ENCODE results near the gene CNOT1.

Gene CNOT1

GRCh38 chr16:58537124-58537906 is 92.3 kb downstream of the CNOT1 start:
- H3K9me3 Mint-ChIP-seq, result no peaks in the 10 kb centered on the region
- no peaks in the 10 kb centered on the region for H3K27me3 Mint-ChIP-seq (ENCODE audit: low read depth)
- H3K27ac Mint-ChIP-seq, result no peak overlapping the region
- no peaks in the 10 kb centered on the region for H3K4me1 Mint-ChIP-seq (ENCODE audit: low read depth)
- peaks cover 68% of the 10 kb centered on the region for H3K36me3 Mint-ChIP-seq (ENCODE audit: low read depth)
- no peak overlapping the region for H3K4me3 Mint-ChIP-seq
- DNase-seq (ENCODE audit: low spot score), result no peak

- H3K27ac Mint-ChIP-seq, result no peak overlapping the region
- H3K36me3 Mint-ChIP-seq (ENCODE audit: low read depth), result peaks cover 73% of the 10 kb centered on the region
- no peaks in the 10 kb centered on the region for H3K9me3 Mint-ChIP-seq
- no peaks in the 10 kb centered on the region for H3K4me1 Mint-ChIP-seq (ENCODE audit: low read depth)
- no peak overlapping the region for H3K4me3 Mint-ChIP-seq
- DNase-seq (ENCODE audit: low spot score), result no peak
- no peaks in the 10 kb centered on the region for H3K27me3 Mint-ChIP-seq (ENCODE audit: low read depth)
Observed at GRCh38 chr16:58536278-58536677, 93.3 kb downstream of the CNOT1 start.

GRCh38 chr16:58535100-58535499 is 94.5 kb downstream of the CNOT1 start:
- Mint-ChIP-seq H3K4me3 (no peak overlapping the region), H3K27me3 (ENCODE audit: low read depth) (no peaks in the 10 kb centered on the region), H3K36me3 (ENCODE audit: low read depth) (peaks cover 77% of the 10 kb centered on the region), H3K27ac (no peak overlapping the region), H3K9me3 (no peaks in the 10 kb centered on the region), H3K4me1 (ENCODE audit: low read depth) (no peaks in the 10 kb centered on the region)
- DNase-seq (ENCODE audit: low spot score), result no peak

- no peak overlapping the region for H3K4me3 Mint-ChIP-seq
- no peak overlapping the region for H3K27ac Mint-ChIP-seq
- H3K4me1 Mint-ChIP-seq (ENCODE audit: low read depth), result no peaks in the 10 kb centered on the region
- H3K9me3 Mint-ChIP-seq, result no peaks in the 10 kb centered on the region
- DNase-seq (ENCODE audit: low spot score), result no peak
- peaks cover 74% of the 10 kb centered on the region for H3K36me3 Mint-ChIP-seq (ENCODE audit: low read depth)
- H3K27me3 Mint-ChIP-seq (ENCODE audit: low read depth), result no peaks in the 10 kb centered on the region
Observed at GRCh38 chr16:58533751-58534470, 95.7 kb downstream of the CNOT1 start.

GRCh38 chr16:58532414-58532813 is 97.2 kb downstream of the CNOT1 start:
- Mint-ChIP-seq H3K27ac (no peak overlapping the region), H3K9me3 (no peaks in the 10 kb centered on the region), H3K4me1 (ENCODE audit: low read depth) (no peaks in the 10 kb centered on the region), H3K4me3 (no peak overlapping the region), H3K36me3 (ENCODE audit: low read depth) (peaks cover 71% of the 10 kb centered on the region), H3K27me3 (ENCODE audit: low read depth) (no peaks in the 10 kb centered on the region)
- no peak for DNase-seq (ENCODE audit: low spot score)

GRCh38 chr16:58530179-58530578 is 99.4 kb downstream of the CNOT1 start:
- H3K4me1 Mint-ChIP-seq (ENCODE audit: low read depth), result no peaks in the 10 kb centered on the region
- H3K27me3 Mint-ChIP-seq (ENCODE audit: low read depth), result no peaks in the 10 kb centered on the region
- no peak overlapping the region for H3K27ac Mint-ChIP-seq
- DNase-seq (ENCODE audit: low spot score), result no peak
- no peaks in the 10 kb centered on the region for H3K9me3 Mint-ChIP-seq
- H3K4me3 Mint-ChIP-seq, result no peak overlapping the region
- H3K36me3 Mint-ChIP-seq (ENCODE audit: low read depth), result peaks cover 69% of the 10 kb centered on the region

GRCh38 chr16:58519707-58520106 is 109.9 kb downstream of the CNOT1 start:
- Mint-ChIP-seq H3K4me1 (ENCODE audit: low read depth) (peaks cover 30% of the 10 kb centered on the region), H3K27me3 (ENCODE audit: low read depth) (no peaks in the 10 kb centered on the region), H3K36me3 (ENCODE audit: low read depth) (peaks cover 59% of the 10 kb centered on the region), H3K9me3 (no peaks in the 10 kb centered on the region), H3K27ac (no peak overlapping the region), H3K4me3 (no peak overlapping the region)
- DNase-seq (ENCODE audit: low spot score), result no peak

GRCh38 chr16:58518980-58519368 is 110.7 kb downstream of the CNOT1 start:
- Mint-ChIP-seq H3K27ac (no peak overlapping the region), H3K4me1 (ENCODE audit: low read depth) (peaks cover 30% of the 10 kb centered on the region), H3K36me3 (ENCODE audit: low read depth) (peaks cover 54% of the 10 kb centered on the region)

GRCh38 chr16:58518083-58518979 is 111.3 kb downstream of the CNOT1 start:
- Mint-ChIP-seq H3K27me3 (ENCODE audit: low read depth) (no peaks in the 10 kb centered on the region), H3K36me3 (ENCODE audit: low read depth) (peaks cover 53% of the 10 kb centered on the region), H3K4me3 (no peak overlapping the region), H3K27ac (peak overlapping the region; percentile 6), H3K9me3 (no peaks in the 10 kb centered on the region), H3K4me1 (ENCODE audit: low read depth) (peaks cover 30% of the 10 kb centered on the region)
- DNase-seq (ENCODE audit: low spot score), result no peak

More at GRCh38 chr16:58518980-58519368, 110.7 kb downstream of the CNOT1 start:
- no peak for DNase-seq (ENCODE audit: low spot score)
- Mint-ChIP-seq H3K4me3 (no peak overlapping the region), H3K27me3 (ENCODE audit: low read depth) (no peaks in the 10 kb centered on the region), H3K9me3 (no peaks in the 10 kb centered on the region)

- no peaks in the 10 kb centered on the region for H3K9me3 Mint-ChIP-seq
- peaks cover 30% of the 10 kb centered on the region for H3K4me1 Mint-ChIP-seq (ENCODE audit: low read depth)
- peak overlapping the region; percentile 83 for H3K4me3 Mint-ChIP-seq
- peak overlapping the region; percentile 8 for H3K27ac Mint-ChIP-seq
- no peaks in the 10 kb centered on the region for H3K27me3 Mint-ChIP-seq (ENCODE audit: low read depth)
- no peak for DNase-seq (ENCODE audit: low spot score)
- peaks cover 41% of the 10 kb centered on the region for H3K36me3 Mint-ChIP-seq (ENCODE audit: low read depth)
Observed at GRCh38 chr16:58516768-58517107, 112.9 kb downstream of the CNOT1 start.

- DNase-seq (ENCODE audit: low spot score), result peak; percentile 27
- Mint-ChIP-seq H3K27me3 (ENCODE audit: low read depth) (no peaks in the 10 kb centered on the region), H3K4me1 (ENCODE audit: low read depth) (peaks cover 30% of the 10 kb centered on the region), H3K9me3 (no peaks in the 10 kb centered on the region), H3K4me3 (peak overlapping the region; percentile 85), H3K36me3 (ENCODE audit: low read depth) (peaks cover 37% of the 10 kb centered on the region), H3K27ac (peak overlapping the region; percentile 63)
Observed at GRCh38 chr16:58515871-58516767, 113.5 kb downstream of the CNOT1 start.

GRCh38 chr16:58515125-58515870 is 114.3 kb downstream of the CNOT1 start, which contains the start of gene SETD6:
TSS of gene SETD6 (plus strand) at chr16:58515517. CDS start at chr16:58515538, 21 bp downstream.
- peaks cover 29% of the 10 kb centered on the region for H3K36me3 Mint-ChIP-seq (ENCODE audit: low read depth)
- H3K27me3 Mint-ChIP-seq (ENCODE audit: low read depth), result no peaks in the 10 kb centered on the region
- H3K4me1 Mint-ChIP-seq (ENCODE audit: low read depth), result peaks cover 29% of the 10 kb centered on the region
- no peaks in the 10 kb centered on the region for H3K9me3 Mint-ChIP-seq
- peak; percentile 85 for DNase-seq (ENCODE audit: low spot score)
- H3K27ac Mint-ChIP-seq, result peak within 1 kb of the TSS; percentile 63
- peak within 1 kb of the TSS; percentile 85 for H3K4me3 Mint-ChIP-seq
